GM12874 (cell line): ENCODE data around the gene CYTH1.

Source experiments
- TF ChIP-seq, protein P1 (sequence below): IDR thresholded peaks from 2 replicates; pipeline ENCODE4 v1.5.1; 2011; ENCODE audit warnings: low read depth, mild to moderate bottlenecking, control low read depth, low read length, moderate library complexity; ENCODE audit not compliant: insufficient read depth

The CYTH1 gene

DNA sequence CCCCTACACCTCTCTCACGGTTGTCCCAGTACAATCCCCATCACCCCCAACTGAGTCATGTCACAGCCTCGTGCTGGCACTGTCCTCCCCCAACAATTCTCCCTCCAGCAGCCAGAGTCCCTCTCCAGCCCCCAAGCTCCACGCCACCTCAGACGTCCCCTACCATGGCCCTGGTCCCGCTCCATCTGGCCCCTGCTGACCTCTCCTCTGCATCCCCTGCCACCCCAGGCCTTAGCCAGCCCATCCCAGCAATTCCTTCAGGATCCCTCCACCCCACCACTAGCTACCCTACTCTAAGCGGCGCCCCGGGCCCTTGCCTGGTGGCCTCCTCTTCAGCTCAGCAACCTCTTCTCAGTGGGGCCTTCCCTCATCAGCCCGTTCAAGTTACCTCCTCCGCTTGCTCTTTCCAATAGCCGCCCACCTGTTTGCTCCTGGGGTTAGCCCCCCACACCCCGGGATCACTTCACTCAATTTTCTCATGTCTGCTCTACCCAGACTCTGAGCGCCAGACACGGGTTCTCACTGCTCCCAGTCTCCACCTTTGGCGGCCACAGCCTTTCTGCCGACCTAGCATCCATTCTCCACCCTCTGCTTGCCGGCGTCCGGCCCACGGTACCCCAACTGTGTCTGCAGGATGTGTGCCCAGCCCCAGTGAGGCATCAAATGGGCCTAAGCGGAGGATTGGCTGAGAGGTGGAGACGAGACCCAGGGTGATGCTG is 112.7 kb downstream of the CYTH1 start:
- TF ChIP-seq, protein P1, sequence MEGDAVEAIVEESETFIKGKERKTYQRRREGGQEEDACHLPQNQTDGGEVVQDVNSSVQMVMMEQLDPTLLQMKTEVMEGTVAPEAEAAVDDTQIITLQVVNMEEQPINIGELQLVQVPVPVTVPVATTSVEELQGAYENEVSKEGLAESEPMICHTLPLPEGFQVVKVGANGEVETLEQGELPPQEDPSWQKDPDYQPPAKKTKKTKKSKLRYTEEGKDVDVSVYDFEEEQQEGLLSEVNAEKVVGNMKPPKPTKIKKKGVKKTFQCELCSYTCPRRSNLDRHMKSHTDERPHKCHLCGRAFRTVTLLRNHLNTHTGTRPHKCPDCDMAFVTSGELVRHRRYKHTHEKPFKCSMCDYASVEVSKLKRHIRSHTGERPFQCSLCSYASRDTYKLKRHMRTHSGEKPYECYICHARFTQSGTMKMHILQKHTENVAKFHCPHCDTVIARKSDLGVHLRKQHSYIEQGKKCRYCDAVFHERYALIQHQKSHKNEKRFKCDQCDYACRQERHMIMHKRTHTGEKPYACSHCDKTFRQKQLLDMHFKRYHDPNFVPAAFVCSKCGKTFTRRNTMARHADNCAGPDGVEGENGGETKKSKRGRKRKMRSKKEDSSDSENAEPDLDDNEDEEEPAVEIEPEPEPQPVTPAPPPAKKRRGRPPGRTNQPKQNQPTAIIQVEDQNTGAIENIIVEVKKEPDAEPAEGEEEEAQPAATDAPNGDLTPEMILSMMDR = no peak

DNA sequence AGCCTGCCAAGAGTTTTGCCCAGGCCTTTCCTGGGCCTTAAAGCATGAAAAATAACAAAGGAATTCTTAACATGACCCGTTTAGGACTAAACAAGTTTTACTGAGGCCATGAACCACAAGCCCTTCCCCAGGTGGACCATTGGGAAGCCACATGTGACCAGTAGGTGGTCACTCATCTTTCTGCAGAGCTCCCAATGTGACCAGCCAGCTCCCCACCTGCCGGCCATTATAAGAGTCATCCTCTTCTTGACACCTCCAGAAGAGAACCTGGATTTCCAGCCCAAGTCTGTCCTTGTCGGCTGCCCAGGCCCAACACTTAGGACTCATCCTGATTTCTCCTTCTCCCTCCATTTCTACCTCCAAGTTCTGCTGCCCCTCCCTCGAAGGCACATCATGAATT is 113.2 kb downstream of the CYTH1 start:
- TF ChIP-seq, protein P1 = no peak

DNA sequence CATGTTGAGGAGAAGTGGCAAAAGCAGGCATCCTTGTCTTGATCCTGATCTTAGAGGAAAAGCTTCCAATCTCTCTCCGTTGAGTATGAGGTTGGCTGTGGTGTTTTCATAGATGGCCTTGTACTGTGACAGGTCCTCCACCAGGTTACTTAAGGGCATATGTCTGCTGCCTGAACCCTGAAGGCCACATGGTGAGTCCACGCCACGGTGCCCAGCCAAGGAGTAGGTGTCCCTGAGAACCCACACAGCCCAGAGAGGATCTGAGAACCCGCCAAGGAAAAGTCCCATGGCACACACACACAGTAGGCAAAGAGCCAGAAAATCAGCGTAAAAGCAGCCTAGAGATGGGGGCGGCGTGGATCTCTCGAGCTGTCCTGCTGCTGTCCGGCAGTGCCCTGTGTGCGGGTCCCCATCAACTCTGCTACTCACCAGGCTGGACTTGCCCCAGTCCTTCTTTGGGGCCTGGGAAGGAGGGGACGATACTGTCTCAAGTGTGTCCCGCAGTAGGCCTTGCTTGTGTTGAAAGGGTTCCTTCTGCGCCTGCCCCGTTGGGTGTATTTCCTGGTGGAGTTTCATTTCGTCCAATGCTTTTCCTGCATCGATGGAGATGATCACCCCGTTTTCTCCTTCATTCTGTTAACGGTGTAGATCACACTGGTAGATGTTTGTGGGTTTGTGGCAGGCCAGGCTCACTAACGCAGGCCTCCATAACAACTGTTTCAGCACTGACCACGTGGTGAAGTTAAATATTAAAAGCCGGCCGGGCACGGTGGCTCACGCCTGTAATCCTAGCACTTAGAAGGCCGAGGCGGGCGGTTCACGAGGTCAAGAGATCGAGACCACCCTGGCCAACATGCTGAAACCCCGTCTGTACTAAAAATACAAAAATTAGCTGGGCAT is 114.1 kb downstream of the CYTH1 start:
- TF ChIP-seq, protein P1 = no peak

DNA sequence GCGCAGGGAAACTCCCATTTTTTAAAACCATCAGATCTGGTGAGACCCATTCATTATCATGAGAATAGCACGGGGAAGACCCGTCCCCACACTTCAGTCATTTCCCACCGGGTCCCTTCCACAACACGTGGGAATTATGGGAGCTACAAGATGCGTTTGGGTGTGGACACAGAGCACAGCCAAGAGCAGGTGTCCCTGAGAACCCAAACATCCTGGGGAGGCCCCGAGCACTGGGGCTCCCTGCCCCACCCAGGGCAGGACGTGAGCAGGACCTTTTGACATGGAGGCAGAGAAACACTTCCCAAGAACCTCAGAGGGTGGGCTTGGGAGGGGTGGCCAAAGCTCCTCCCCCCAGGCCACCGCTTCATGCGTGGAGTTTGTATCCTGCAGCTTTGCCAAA is 115.0 kb downstream of the CYTH1 start:
- TF ChIP-seq, protein P1 = no peak

- TF ChIP-seq, protein P1 = no peak
Measured at GRCh38 chr17:78665952-78666920, 115.8 kb downstream of the CYTH1 start.

GRCh38 chr17:78665387-78665951 is 116.6 kb downstream of the CYTH1 start:
- TF ChIP-seq, protein P1 = no peak
